GM12875 (cell line): ENCODE results near the gene APOC1.

Experiments
- H3K4me3 ChIP-seq: one replicate; pipeline ENCODE4 v1.5.1; 2011; ENCODE audit warnings: low read depth, low read length, control low read depth
- CTCF ChIP-seq: IDR thresholded peaks from 2 replicates; pipeline ENCODE4 v1.5.1; 2011; ENCODE audit warnings: low read depth, mild to moderate bottlenecking, control low read depth, inconsistent platforms, low read length, moderate library complexity, borderline replicate concordance; ENCODE audit not compliant: insufficient read depth

The APOC1 gene

GRCh38 chr19:44891016-44891882 lies 23.2 kb upstream of the APOC1 start, which contains the start of gene TOMM40:
TSS of gene TOMM40 (plus strand) at chr19:44891254. CDS start at chr19:44891416, 162 bp downstream.
- TF ChIP-seq CTCF: 0 out of 2 replicates have a peak, but pooled peaks have one; percentile 1
- peak within 1 kb of the TSS; percentile 89 for H3K4me3 ChIP-seq

DNA sequence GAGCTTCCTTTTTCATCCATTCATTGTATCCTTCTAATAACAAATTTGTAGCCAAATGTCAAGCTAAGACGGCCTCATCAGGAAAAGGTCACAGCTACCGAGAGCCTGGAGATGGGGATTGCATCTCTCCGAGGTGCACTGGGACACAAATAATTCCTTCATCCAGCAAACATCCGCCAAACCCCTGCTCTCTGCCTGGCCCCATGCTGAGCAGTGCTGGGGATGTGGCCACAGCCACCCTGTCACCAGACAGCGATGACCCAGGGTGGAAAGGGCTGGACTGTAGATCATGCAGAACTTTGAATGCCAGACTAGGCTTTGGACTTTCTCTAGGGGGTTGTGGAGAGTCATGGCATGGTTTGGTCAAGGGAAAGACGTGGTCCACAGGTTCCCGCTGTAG lies 21.5 kb upstream of the APOC1 start:
- no peak overlapping the region for H3K4me3 ChIP-seq
- no peak for TF ChIP-seq CTCF

GRCh38 chr19:44893332-44894051 lies 20.9 kb upstream of the APOC1 start:
- H3K4me3 ChIP-seq: no peak overlapping the region
- TF ChIP-seq CTCF: no peak

- no peak overlapping the region for H3K4me3 ChIP-seq
- TF ChIP-seq CTCF: no peak
These were observed 20.4 kb upstream of the APOC1 start for GRCh38 chr19:44894052-44894400.

DNA sequence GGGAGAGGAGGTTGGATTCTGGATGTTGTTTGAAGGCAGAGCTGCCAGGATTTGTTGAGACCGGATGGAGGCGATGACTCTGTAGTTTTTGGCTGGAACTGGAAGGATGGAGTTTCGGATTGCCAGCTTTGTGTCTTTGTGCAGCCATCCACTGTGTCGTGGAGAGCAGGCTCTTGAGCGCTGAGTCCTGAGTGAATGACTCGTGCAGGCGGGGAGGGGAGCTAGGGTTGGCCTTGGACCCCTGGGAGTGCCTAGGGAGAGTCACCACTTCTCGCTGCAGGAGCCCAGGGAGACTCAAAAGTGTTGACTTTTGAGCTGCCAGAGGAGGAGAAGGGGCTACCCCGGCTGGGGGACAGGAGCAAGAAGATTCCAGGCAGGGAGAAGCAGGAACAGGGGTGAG lies 19.5 kb upstream of the APOC1 start:
- TF ChIP-seq CTCF: no peak
- H3K4me3 ChIP-seq: no peak overlapping the region

DNA sequence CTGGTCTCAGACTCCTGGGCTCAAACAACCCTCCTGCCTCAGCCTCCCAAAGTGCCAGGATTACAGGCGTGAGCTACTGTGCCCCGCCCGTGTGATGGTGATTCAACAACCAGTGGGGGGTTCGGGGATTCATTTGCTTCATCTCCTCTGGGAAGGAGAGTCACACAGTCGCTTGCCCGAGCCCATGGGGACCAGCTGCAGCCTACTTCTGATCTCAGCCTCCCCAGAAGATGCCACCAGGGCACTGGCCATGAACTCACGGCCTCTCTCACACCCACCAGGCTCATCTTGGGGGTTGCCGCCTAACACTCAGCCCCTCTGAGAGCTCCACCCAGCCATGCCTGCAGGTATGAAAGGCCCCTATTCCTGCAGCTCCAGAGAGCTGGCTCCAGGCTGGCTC lies 16.6 kb upstream of the APOC1 start:
- TF ChIP-seq CTCF: no peak
- no peak overlapping the region for H3K4me3 ChIP-seq
